MM.1S (cell line): Measurements from ENCODE around the gene TOGARAM1.

Experiments used
- EZH2 ChIP-seq: fragments of 300-600 bp; sonication (generic); optimal IDR thresholded peaks from 2 replicates; pipeline ENCODE3; 2017; ENCODE audit warnings: low read depth, mild to moderate bottlenecking, antibody characterized with exemption, low read length, mixed read lengths
- EZH2phosphoT487 ChIP-seq: fragments of 300-600 bp; sonication (generic); IDR thresholded peaks from 2 replicates; pipeline ENCODE4 v1.6.1; 2018; ENCODE audit warnings: antibody characterized with exemption, low read length
- TF ChIP-seq, protein P1 (sequence below): fragments of 300-600 bp; sonication (generic); IDR thresholded peaks from 2 replicates; pipeline ENCODE4 v1.5.1; 2016; ENCODE audit warnings: antibody characterized with exemption, low read length, mixed read lengths

DNA sequence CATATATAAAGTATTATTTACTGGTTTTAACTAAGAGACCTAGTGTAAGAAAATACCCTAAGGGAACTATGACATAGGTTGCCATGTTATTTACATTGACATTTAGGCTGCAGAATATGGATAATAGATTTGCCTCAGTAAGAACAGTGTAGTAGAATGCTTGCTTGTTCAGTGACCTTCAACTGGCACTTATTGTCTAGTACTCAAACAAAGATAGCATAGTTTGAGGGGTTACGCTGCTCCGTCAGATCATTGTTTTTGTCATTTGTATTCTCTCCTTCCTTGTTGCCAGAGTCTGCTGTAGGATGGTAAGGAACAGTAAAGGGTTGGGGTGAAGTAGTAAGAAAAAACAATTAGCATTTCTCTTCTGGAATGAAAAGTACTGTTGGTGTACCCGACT lies 33.2 kb downstream of the TOGARAM1 start:
- TF ChIP-seq EZH2 (no peak), EZH2phosphoT487 (no peak)
- TF ChIP-seq, protein P1, sequence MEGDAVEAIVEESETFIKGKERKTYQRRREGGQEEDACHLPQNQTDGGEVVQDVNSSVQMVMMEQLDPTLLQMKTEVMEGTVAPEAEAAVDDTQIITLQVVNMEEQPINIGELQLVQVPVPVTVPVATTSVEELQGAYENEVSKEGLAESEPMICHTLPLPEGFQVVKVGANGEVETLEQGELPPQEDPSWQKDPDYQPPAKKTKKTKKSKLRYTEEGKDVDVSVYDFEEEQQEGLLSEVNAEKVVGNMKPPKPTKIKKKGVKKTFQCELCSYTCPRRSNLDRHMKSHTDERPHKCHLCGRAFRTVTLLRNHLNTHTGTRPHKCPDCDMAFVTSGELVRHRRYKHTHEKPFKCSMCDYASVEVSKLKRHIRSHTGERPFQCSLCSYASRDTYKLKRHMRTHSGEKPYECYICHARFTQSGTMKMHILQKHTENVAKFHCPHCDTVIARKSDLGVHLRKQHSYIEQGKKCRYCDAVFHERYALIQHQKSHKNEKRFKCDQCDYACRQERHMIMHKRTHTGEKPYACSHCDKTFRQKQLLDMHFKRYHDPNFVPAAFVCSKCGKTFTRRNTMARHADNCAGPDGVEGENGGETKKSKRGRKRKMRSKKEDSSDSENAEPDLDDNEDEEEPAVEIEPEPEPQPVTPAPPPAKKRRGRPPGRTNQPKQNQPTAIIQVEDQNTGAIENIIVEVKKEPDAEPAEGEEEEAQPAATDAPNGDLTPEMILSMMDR: no peak
